ENCODE data around the gene TFAP2E.

The TFAP2E gene

DNA sequence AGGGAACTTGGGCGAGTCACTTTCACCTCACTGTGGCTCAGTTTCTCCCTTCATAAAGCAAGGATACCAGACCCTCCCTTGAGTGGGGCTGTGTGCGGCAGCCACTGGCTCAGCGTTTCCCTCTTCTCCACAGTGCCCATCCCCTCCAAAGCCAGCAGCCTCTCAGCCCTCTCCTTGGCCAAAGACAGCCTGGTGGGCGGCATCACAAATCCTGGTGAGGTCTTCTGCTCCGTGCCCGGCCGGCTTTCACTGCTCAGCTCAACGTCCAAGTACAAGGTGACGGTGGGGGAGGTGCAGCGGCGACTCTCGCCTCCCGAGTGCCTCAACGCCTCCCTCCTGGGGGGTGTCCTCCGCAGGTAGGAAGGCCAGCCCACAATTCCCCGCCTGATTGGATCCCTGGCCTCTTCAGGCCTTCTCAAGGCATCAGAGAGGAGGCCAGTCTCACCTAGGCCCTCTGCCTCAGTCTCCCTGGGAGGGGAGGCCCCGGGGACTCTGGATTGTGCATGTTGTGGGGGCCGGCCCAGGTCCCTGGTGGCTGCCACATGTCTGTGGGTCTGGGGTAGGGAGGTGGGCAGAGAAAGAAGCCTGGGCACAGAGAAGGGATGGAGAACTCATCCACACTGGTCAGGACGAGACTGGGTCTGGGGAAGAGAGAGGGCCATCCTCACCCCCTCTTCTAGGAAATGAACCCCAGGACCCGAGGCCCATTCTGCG lies 15.2 kb downstream of the TFAP2E start:
- no peaks in the 10 kb centered on the region for H3K9me3 ChIP-seq (ENCODE audit: control insufficient read depth, low read length)
- H3K36me3 ChIP-seq (ENCODE audit: control insufficient read depth, insufficient read depth, low read length), result no peaks in the 10 kb centered on the region
- H3K4me3 ChIP-seq (ENCODE audit: extremely low read depth, insufficient read depth, low read length, poor library complexity, severe bottlenecking), result no peak overlapping the region
- no peak overlapping the region for H3K27ac ChIP-seq (ENCODE audit: low read depth, low read length, severe bottlenecking)
- no peaks in the 10 kb centered on the region for H3K4me1 ChIP-seq (ENCODE audit: control insufficient read depth, insufficient read depth, low read length, poor library complexity, severe bottlenecking)
- 76 to 79% methylated on average over 16 to 18 of the region's 21 CpGs for WGBS, 2 experiments (ENCODE audit: insufficient coverage in 2 of 2)

GRCh38 chr1:35589516-35590427 lies 16.7 kb downstream of the TFAP2E start:
- Histone ChIP-seq H3K4me3 (ENCODE audit: extremely low read depth, insufficient read depth, low read length, poor library complexity, severe bottlenecking) (no peak overlapping the region), H3K9me3 (ENCODE audit: control insufficient read depth, low read length) (no peaks in the 10 kb centered on the region), H3K36me3 (ENCODE audit: control insufficient read depth, insufficient read depth, low read length) (peaks cover under 1% of the 10 kb centered on the region), H3K27ac (ENCODE audit: low read depth, low read length, severe bottlenecking) (no peak overlapping the region), H3K4me1 (ENCODE audit: control insufficient read depth, insufficient read depth, low read length, poor library complexity, severe bottlenecking) (no peaks in the 10 kb centered on the region)
- 95% methylated on average over 14 to 15 of the region's 15 CpGs for WGBS, 2 experiments (ENCODE audit: insufficient coverage in 2 of 2)

- Histone ChIP-seq H3K36me3 (ENCODE audit: control insufficient read depth, insufficient read depth, low read length) (peaks cover 4% of the 10 kb centered on the region), H3K4me3 (ENCODE audit: extremely low read depth, insufficient read depth, low read length, poor library complexity, severe bottlenecking) (no peak overlapping the region), H3K9me3 (ENCODE audit: control insufficient read depth, low read length) (no peaks in the 10 kb centered on the region), H3K27ac (ENCODE audit: low read depth, low read length, severe bottlenecking) (no peak overlapping the region), H3K4me1 (ENCODE audit: control insufficient read depth, insufficient read depth, low read length, poor library complexity, severe bottlenecking) (no peaks in the 10 kb centered on the region)
- WGBS, 2 experiments (ENCODE audit: insufficient coverage in 2 of 2), result 94 to 95% methylated on average over 25 of the region's 25 CpGs
Measured at GRCh38 chr1:35590476-35591040, 17.4 kb downstream of the TFAP2E start.

GRCh38 chr1:35591211-35591610 lies 18.1 kb downstream of the TFAP2E start:
- no peaks in the 10 kb centered on the region for H3K9me3 ChIP-seq (ENCODE audit: control insufficient read depth, low read length)
- no peaks in the 10 kb centered on the region for H3K4me1 ChIP-seq (ENCODE audit: control insufficient read depth, insufficient read depth, low read length, poor library complexity, severe bottlenecking)
- no peak overlapping the region for H3K4me3 ChIP-seq (ENCODE audit: extremely low read depth, insufficient read depth, low read length, poor library complexity, severe bottlenecking)
- peaks cover 6% of the 10 kb centered on the region for H3K36me3 ChIP-seq (ENCODE audit: control insufficient read depth, insufficient read depth, low read length)
- 86 to 90% methylated on average over 7 of the region's 8 CpGs for WGBS, 2 experiments (ENCODE audit: insufficient coverage in 2 of 2)
- no peak overlapping the region for H3K27ac ChIP-seq (ENCODE audit: low read depth, low read length, severe bottlenecking)

- peaks cover 11% of the 10 kb centered on the region for H3K36me3 ChIP-seq (ENCODE audit: control insufficient read depth, insufficient read depth, low read length)
- no peak overlapping the region for H3K4me3 ChIP-seq (ENCODE audit: extremely low read depth, insufficient read depth, low read length, poor library complexity, severe bottlenecking)
- H3K27ac ChIP-seq (ENCODE audit: low read depth, low read length, severe bottlenecking), result no peak overlapping the region
- 94 to 95% methylated on average over 7 to 8 of the region's 8 CpGs for WGBS, 2 experiments (ENCODE audit: insufficient coverage in 2 of 2)
- no peaks in the 10 kb centered on the region for H3K4me1 ChIP-seq (ENCODE audit: control insufficient read depth, insufficient read depth, low read length, poor library complexity, severe bottlenecking)
- no peaks in the 10 kb centered on the region for H3K9me3 ChIP-seq (ENCODE audit: control insufficient read depth, low read length)
Measured at GRCh38 chr1:35592991-35593769, 20.1 kb downstream of the TFAP2E start.

DNA sequence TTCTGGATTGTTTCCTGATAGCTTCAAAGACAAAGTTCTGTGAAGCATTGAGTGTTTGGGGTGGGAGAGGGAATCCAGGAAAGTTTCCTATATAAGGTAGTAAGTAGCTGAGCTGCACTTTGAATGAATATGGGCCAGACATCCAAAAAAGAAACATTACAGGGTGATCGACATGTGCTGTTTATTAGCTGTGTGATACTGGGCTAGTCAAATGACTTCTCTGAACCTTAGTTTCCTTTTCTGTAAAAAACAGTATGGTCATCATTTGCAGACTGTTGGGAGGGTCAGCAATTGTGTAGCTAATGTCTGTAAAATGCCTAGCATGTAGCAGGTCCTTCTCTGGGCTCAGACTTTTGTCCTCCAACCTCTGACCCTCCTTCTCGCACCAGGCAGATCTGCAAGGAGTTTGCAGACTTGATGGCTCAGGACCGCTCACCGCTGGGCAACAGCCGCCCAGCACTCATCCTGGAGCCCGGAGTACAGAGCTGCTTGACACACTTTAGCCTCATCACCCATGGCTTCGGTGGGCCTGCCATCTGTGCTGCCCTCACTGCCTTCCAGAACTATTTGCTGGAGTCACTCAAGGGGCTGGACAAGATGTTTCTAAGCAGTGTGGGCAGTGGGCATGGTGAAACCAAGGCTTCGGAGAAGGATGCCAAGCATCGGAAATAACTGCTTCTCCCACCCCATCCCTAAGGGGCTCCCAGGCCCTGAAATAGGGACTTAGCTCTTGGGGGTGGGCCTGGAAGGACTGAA lies 21.1 kb downstream of the TFAP2E start:
- H3K27ac ChIP-seq (ENCODE audit: low read depth, low read length, severe bottlenecking), result no peak overlapping the region
- 93 to 95% methylated on average over 7 of the region's 9 CpGs for WGBS, 2 experiments (ENCODE audit: insufficient coverage in 2 of 2)
- no peaks in the 10 kb centered on the region for H3K4me1 ChIP-seq (ENCODE audit: control insufficient read depth, insufficient read depth, low read length, poor library complexity, severe bottlenecking)
- peaks cover 15% of the 10 kb centered on the region for H3K36me3 ChIP-seq (ENCODE audit: control insufficient read depth, insufficient read depth, low read length)
- no peaks in the 10 kb centered on the region for H3K9me3 ChIP-seq (ENCODE audit: control insufficient read depth, low read length)
- H3K4me3 ChIP-seq (ENCODE audit: extremely low read depth, insufficient read depth, low read length, poor library complexity, severe bottlenecking), result no peak overlapping the region

DNA sequence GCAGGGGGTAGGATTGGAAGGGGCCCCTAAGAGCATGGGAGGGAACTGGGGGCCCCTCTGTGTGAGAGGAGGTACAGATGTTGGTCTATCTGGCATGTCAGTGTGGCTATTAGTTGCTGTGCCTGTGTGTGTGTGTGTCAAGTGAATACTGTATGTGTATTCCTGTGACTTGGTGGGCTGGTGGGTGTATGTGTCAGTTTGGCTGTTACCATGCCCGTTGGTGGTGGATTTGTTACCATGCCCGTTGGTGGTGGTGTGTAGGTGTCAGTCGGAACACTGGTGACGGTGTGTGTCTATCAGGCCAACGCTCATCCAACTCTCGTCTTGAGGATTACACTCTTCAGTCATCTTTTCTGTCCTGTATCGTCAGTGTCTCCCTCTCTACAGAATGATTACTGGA lies 22.6 kb downstream of the TFAP2E start:
- Histone ChIP-seq H3K9me3 (ENCODE audit: control insufficient read depth, low read length) (no peaks in the 10 kb centered on the region), H3K36me3 (ENCODE audit: control insufficient read depth, insufficient read depth, low read length) (peaks cover 26% of the 10 kb centered on the region), H3K27ac (ENCODE audit: low read depth, low read length, severe bottlenecking) (no peak overlapping the region), H3K4me3 (ENCODE audit: extremely low read depth, insufficient read depth, low read length, poor library complexity, severe bottlenecking) (no peak overlapping the region), H3K4me1 (ENCODE audit: control insufficient read depth, insufficient read depth, low read length, poor library complexity, severe bottlenecking) (no peaks in the 10 kb centered on the region)
- 98 to 100% methylated on average over 4 of the region's 7 CpGs for WGBS, 2 experiments (ENCODE audit: insufficient coverage in 2 of 2)

- H3K27ac ChIP-seq (ENCODE audit: low read depth, low read length, severe bottlenecking), result no peak overlapping the region
- H3K9me3 ChIP-seq (ENCODE audit: control insufficient read depth, low read length), result no peaks in the 10 kb centered on the region
- peaks cover 2% of the 10 kb centered on the region for H3K4me1 ChIP-seq (ENCODE audit: control insufficient read depth, insufficient read depth, low read length, poor library complexity, severe bottlenecking)
- H3K4me3 ChIP-seq (ENCODE audit: extremely low read depth, insufficient read depth, low read length, poor library complexity, severe bottlenecking), result no peak overlapping the region
- H3K36me3 ChIP-seq (ENCODE audit: control insufficient read depth, insufficient read depth, low read length), result peaks cover 48% of the 10 kb centered on the region
- 95 to 96% methylated on average over 3 of the region's 5 CpGs for WGBS, 2 experiments (ENCODE audit: insufficient coverage in 2 of 2)
Measured at GRCh38 chr1:35597870-35598269, 24.8 kb downstream of the TFAP2E start.

GRCh38 chr1:35598895-35599294 lies 25.8 kb downstream of the TFAP2E start:
- no peak overlapping the region for H3K4me3 ChIP-seq (ENCODE audit: extremely low read depth, insufficient read depth, low read length, poor library complexity, severe bottlenecking)
- peaks cover 10% of the 10 kb centered on the region for H3K4me1 ChIP-seq (ENCODE audit: control insufficient read depth, insufficient read depth, low read length, poor library complexity, severe bottlenecking)
- H3K36me3 ChIP-seq (ENCODE audit: control insufficient read depth, insufficient read depth, low read length), result peaks cover 58% of the 10 kb centered on the region
- WGBS, 2 experiments (ENCODE audit: insufficient coverage in 2 of 2), result 93 to 100% methylated on average over 1 of the region's 2 CpGs
- no peak overlapping the region for H3K27ac ChIP-seq (ENCODE audit: low read depth, low read length, severe bottlenecking)
- H3K9me3 ChIP-seq (ENCODE audit: control insufficient read depth, low read length), result no peaks in the 10 kb centered on the region

- Histone ChIP-seq H3K4me1 (ENCODE audit: control insufficient read depth, insufficient read depth, low read length, poor library complexity, severe bottlenecking) (peaks cover 15% of the 10 kb centered on the region), H3K9me3 (ENCODE audit: control insufficient read depth, low read length) (no peaks in the 10 kb centered on the region), H3K4me3 (ENCODE audit: extremely low read depth, insufficient read depth, low read length, poor library complexity, severe bottlenecking) (no peak overlapping the region), H3K27ac (ENCODE audit: low read depth, low read length, severe bottlenecking) (no peak overlapping the region), H3K36me3 (ENCODE audit: control insufficient read depth, insufficient read depth, low read length) (peaks cover 58% of the 10 kb centered on the region)
- WGBS, 2 experiments (ENCODE audit: insufficient coverage in 2 of 2), result 96 to 97% methylated on average over 3 of the region's 3 CpGs
Measured at GRCh38 chr1:35599411-35599810, 26.3 kb downstream of the TFAP2E start.
